Osteocyte (in vitro differentiated cells): ENCODE measurements around the gene STIP1. TPM values are rescaled to one million over a fixed set of nuclear protein-coding genes. Genes with fewer than 3 reads are reported as not detected.
A peak's percentile ranks its signal among the peaks of the same experiment; 100 is the strongest.

Experiments used
- DNase-seq: peaks from one replicate; pipeline ENCODE4 v3.0.0; 2021; ENCODE audit warnings: mixed read lengths; ENCODE audit not compliant: unreplicated experiment; ENCODE audit errors: extremely low spot score
- H3K27ac Mint-ChIP-seq: one replicate; pipeline ENCODE4 v1.8.0; 2021; ENCODE audit warnings: mild to moderate bottlenecking, mixed read lengths; ENCODE audit not compliant: unreplicated experiment
- H3K27me3 Mint-ChIP-seq: one replicate; pipeline ENCODE4 v1.8.0; 2021; ENCODE audit warnings: mixed read lengths; ENCODE audit not compliant: unreplicated experiment
- H3K36me3 Mint-ChIP-seq: one replicate; pipeline ENCODE4 v1.8.0; 2021; ENCODE audit warnings: mixed read lengths; ENCODE audit not compliant: unreplicated experiment
- H3K4me1 Mint-ChIP-seq: one replicate; pipeline ENCODE4 v1.8.0; 2021; ENCODE audit warnings: mixed read lengths; ENCODE audit not compliant: unreplicated experiment
- H3K4me3 Mint-ChIP-seq: one replicate; pipeline ENCODE4 v1.8.0; 2021; ENCODE audit warnings: mild to moderate bottlenecking, moderate library complexity, mixed read lengths; ENCODE audit not compliant: unreplicated experiment
- H3K9me3 Mint-ChIP-seq: one replicate; pipeline ENCODE4 v1.8.0; 2021; ENCODE audit warnings: mixed read lengths; ENCODE audit not compliant: unreplicated experiment
- CTCF ChIP-seq: fragments of 200-600 bp; sonication (generic); IDR thresholded peaks from 2 replicates; pipeline ENCODE4 v1.5.0; 2021; ENCODE audit warnings: antibody characterized with exemption, mild to moderate bottlenecking, moderate library complexity
- total RNA-seq: library from RNA; stranded (reverse); gene quantifications from 2 replicates; pipeline ENCODE4 v1.2.1, GENCODE V29; 2021

STIP1 gene
- total RNA-seq, 1 donor from 2014 or later = 109 TPM

- Mint-ChIP-seq H3K9me3 (no peaks in the 10 kb centered on the region), H3K4me3 (peak overlapping the region; percentile 82), H3K27me3 (no peaks in the 10 kb centered on the region), H3K36me3 (peaks cover 10% of the 10 kb centered on the region), H3K4me1 (peaks cover 35% of the 10 kb centered on the region), H3K27ac (peak overlapping the region; percentile 75)
- no peak for TF ChIP-seq CTCF
- DNase-seq = no peak
Observed at GRCh38 chr11:64247729-64248531, 62.0 kb downstream of the STIP1 start.

- Mint-ChIP-seq H3K4me3 (no peak overlapping the region), H3K27me3 (no peaks in the 10 kb centered on the region), H3K9me3 (no peaks in the 10 kb centered on the region), H3K27ac (no peak overlapping the region), H3K4me1 (peaks cover 33% of the 10 kb centered on the region), H3K36me3 (peaks cover 8% of the 10 kb centered on the region)
- no peak for TF ChIP-seq CTCF
- no peak for DNase-seq
Observed at GRCh38 chr11:64248578-64248977, 62.6 kb downstream of the STIP1 start.

GRCh38 chr11:64249038-64249437 lies 63.1 kb downstream of the STIP1 start:
- H3K36me3 Mint-ChIP-seq = peaks cover 3% of the 10 kb centered on the region
- TF ChIP-seq CTCF = no peak
- no peaks in the 10 kb centered on the region for H3K27me3 Mint-ChIP-seq
- no peak for DNase-seq
- H3K27ac Mint-ChIP-seq = no peak overlapping the region
- H3K4me1 Mint-ChIP-seq = peaks cover 33% of the 10 kb centered on the region
- H3K9me3 Mint-ChIP-seq = no peaks in the 10 kb centered on the region
- H3K4me3 Mint-ChIP-seq = no peak overlapping the region

GRCh38 chr11:64249563-64250414 lies 63.8 kb downstream of the STIP1 start:
- no peaks in the 10 kb centered on the region for H3K27me3 Mint-ChIP-seq
- no peak for TF ChIP-seq CTCF
- H3K36me3 Mint-ChIP-seq = no peaks in the 10 kb centered on the region
- no peak overlapping the region for H3K27ac Mint-ChIP-seq
- DNase-seq = no peak
- peaks cover 30% of the 10 kb centered on the region for H3K4me1 Mint-ChIP-seq
- H3K9me3 Mint-ChIP-seq = no peaks in the 10 kb centered on the region
- H3K4me3 Mint-ChIP-seq = no peak overlapping the region
